Measurements from ENCODE around the gene LINGO1.
A peak's percentile ranks its signal among the peaks of the same experiment; 100 is the strongest.

Gene LINGO1

DNA sequence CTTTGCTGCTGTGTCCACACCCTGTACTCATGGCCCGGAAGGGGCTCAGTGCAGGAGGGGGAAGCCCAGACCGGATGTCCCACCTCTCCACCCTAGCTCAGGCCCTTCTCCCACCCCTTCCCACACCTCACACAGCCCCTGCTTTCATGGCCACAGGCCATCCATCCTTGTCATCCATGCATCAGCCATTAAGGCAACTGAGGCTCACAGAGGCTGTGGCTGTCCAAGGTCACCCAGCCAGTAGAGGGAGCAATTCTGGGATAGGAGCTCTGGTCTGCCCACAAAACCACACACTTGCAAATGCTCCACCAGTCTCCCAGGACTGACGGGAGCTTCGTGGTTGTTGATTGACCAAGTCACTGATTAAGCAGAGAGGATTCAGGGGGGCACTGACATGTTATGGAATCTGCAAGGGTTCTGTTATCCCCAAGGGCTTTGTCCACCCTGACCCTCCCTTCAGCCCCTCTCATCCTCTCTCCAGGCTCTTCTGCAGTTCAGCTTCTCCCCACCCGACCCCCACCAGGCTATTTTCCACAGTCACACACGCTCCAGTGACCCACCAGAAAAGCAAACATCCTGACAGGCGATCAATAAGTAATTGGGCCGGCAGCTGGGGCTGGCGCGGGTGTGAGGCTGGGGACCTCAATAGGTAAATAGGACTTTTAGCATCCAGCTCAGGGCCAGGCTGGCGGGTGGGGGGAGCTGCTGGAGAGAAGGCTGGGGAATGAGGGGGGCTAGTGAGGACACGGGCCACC, 15.1 kb downstream of the LINGO1 start:
- DNase-seq (ENCODE audit: low spot score), result peak; percentile 25

DNA sequence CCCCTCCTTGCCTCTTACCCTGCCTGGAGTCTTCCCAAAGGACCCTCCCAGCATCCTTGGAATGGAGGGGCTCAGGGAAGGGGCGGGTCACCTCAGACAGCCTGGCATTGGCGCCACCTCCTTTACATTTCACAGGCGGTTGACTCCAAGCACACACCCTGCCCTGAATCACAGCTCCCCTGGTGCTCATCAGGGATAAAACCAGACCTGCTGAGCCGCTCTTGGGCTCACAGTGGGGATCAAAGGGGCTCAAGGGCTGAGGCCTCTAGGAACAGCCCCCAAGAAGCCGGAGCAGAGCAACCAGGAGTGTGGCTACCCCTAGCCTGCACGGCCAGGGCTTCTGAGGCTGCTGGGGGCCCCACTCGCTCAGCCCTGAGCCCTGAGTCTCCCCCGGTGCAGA, 16.6 kb downstream of the LINGO1 start:
- no peak for DNase-seq (ENCODE audit: low spot score)

DNA sequence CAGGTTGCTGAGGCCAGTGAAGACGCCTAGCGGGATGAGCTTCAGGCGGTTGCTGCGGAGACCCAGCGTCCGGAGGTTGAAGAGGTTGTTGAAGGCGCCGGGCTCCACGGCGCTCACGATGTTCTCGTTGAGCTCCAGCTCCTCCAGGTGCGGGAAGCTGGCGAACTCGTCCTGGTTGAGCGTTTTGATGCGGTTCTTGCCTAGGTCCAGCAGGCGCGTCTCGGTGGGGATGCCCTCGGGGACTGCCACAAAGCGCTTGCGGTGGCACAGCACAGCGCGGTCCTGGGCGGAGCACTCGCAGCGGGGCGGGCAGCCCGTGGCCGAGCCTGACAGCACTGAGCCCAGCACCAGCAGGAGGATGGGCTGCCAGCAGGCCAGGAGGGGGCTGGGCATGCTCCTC, 17.2 kb downstream of the LINGO1 start:
- DNase-seq (ENCODE audit: low spot score), result no peak

DNA sequence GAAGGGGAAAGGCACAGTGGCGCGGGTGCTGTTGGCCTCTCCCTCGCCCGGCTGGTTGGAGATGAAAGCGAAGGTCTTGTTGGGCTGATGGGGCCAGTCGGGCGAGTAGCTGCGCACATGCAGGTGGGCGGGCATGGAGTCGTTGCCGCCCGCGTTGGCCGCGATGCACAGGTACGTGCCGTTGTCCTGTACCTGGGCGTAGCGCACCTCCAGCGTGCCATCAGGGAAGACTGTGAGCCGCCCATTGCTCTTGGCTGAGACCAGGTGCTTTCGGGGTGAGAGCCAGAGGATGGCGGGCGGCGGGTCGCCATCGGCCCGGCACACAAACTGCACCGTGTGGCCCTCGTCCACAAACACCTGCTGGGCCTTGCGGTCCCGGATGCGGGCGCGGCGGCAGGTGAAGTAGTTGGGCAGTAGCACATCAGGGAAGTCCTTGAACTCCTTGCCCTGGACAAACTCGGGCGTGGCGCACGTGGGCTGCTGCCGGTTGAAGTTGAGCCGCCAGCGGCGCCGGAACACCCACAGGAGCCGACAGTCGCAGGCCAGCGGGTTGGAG, 18.4 kb downstream of the LINGO1 start:
- DNase-seq (ENCODE audit: low spot score), result no peak

DNA sequence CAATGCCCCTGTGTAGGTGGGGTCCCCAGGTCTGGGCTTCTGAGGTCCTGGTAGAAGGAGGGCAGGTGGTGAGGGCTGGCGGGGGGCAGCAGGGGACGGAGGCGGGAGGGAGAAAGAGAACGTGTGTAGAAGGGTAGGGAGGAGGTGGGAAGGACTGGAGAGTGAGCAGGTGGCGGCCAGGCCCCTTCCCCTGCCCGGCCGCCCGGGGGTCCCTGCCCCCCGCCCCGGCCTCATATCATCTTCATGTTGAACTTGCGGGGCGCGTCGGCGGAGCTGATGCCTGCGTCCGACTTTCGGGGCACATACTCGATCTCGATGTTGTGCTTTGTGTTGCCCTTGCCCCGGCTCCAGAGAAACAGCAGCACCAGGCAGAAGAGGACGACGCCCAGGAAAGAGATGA, 18.9 kb downstream of the LINGO1 start:
- no peak for DNase-seq (ENCODE audit: low spot score)

DNA sequence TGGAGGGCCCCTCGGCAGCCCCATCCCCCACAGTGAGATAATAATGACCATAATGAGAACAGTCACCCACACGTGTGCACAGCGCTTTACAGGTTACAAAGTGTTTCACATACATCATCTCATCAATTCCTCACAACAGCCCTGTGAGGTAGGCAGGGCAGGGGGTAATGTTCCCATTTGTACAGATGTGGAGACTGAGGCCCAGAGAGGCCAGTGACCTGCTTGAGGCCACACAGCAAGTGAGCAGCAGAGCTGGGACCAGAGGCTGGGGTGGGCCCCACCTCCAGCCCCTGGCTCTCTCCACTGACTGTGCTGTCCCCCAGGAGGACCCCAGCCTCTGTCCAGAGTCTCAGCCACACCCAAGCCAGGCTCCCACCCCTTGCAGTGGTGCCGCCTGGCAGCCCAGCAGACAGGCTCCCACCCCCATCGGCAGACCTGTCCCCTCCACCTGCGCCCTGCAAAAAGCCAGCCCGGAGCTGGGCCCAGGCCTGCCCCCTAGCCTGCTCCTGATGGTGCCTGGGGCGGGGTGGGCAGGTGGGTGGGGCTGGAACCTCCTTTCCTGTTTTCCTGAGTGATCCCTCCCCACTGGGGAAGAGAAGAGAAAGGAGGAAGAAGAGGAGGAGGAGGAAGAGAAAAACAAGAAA, 19.6 kb downstream of the LINGO1 start:
- DNase-seq (ENCODE audit: low spot score), result no peak

DNA sequence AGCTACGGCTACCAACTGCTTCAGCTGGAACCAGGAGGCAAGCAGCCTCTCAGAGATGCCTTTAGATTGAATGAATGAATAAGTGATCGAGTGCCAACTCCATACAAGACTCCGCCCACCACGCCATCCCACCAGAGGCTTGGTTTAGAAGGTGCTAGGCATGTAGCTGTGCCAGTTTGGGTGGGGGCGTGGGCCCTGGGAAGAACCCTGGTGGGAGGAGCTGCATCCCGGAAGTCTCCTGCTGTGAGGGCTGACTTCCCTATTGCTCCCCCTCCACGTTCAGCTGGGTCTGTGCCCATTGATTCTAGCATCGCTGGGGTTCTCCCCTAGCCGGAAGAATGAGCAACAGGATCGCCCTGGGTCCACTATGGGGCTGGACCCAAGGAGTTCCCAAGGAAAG, 20.9 kb downstream of the LINGO1 start:
- no peak for DNase-seq (ENCODE audit: low spot score)

DNA sequence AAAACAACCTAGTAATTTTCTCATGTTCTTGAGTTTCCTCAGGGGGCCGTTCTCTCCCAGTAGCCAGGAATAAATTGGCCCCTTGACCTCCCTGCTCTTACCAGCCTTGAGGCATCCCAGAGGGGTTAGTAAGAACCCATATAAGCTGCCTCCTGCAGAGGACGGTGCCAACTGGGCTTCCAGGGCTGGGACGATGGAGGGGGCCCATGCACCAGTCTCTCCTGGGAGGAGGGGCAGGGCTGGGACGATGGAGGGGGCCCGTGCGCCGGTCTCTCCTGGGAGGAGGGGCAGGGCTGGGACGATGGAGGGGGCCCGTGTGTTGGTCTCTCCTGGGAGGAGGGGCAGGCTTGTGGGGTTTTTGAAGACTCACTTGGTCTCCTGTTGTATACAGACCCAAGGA, 22.0 kb downstream of the LINGO1 start:
- no peak for DNase-seq (ENCODE audit: low spot score)

DNA sequence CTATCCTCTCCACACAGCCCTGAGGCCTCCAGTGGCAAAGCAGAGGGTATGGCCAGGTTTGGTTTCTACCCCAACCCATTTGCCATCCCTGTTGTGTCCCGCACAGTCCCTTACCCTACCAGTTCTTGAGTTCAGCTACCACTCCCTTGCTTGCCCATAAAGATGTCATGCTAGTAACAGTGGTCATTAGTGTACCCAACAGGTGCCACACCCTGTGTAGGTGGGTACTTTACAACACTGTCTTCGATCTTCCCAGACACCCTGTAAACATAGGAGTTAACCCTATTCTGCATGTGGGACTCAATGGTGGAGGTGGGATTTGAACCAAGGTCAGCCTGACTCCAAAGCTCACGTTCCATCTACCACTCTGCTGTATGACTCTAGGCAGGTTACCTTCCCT, 23.2 kb downstream of the LINGO1 start:
- no peak for DNase-seq (ENCODE audit: low spot score)

DNA sequence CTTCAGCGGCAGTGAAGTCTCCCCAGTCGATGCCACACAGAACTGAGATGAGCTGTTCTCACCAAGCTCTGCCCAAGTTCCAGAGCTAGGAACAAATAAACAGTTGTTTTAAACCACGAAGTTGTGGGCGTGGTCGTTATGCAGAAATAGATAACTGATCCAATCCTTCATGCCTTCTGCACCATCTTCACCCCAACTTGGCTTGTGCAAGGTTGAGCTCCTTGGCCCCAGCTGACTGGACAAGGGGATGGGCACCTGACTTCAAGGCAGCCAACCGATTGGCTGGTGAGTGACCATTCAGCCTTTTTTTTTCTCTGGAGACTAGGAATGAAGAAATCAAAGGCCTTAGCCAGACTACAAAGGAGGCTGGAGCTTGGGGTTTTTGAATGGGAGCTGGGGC, 23.9 kb downstream of the LINGO1 start:
- DNase-seq (ENCODE audit: low spot score), result no peak

DNA sequence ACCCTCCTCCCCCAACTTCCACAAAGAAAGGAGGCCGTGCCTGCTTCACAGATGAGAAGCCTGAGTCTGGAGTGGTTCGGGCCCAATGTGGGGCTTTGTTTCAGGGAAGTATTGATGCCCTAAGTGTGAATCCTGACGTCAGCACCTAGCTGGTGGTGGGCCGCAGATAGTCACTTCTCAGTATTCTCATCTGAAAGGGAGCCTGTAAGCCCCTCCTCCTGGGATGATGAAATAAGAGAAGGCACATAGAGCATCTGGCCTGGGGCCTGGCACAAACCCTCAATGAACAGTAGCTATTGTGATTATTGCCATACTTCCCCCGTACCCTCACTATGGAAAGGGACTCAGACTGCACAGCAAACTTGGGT, 24.8 kb downstream of the LINGO1 start:
- DNase-seq (ENCODE audit: low spot score), result no peak

DNA sequence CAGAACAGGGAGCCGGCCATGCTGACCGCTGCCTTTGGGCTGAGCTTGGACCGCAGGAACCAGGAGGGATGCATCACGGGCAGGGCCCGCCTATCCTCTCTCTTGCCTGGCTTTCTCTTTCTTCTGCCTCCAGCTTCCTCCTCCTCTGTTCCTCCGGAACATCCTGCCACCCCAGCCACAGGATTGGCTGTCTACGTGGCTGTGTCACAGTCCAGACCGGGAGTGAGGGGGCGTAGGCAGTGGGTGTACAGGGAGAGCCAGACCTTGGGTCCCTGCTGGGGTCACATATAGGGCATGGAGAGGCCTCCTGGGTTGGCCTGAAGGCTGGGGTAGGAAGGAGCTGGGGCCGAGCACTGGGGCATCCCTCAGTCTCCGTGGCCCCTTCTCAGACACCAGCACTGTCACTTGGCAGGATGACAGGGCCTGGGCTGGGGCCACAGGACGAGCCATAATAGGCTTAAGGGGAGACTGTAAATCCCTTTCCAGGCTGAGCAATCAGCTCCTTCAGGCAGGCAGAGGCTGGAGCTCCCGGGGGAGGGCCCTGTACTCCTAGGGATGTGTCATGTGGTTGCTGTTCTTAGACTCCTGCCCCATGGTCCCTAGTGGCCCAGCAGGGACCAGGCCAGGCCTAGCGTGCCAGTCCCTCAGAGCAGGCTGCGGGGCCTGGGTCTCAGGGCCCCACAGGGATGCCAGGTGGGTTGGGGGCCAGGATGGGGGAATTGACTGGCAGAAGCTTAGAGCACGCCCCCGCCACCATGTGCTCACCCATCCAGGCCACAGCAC, 25.4 kb downstream of the LINGO1 start:
- DNase-seq (ENCODE audit: low spot score), result peak; percentile 14

DNA sequence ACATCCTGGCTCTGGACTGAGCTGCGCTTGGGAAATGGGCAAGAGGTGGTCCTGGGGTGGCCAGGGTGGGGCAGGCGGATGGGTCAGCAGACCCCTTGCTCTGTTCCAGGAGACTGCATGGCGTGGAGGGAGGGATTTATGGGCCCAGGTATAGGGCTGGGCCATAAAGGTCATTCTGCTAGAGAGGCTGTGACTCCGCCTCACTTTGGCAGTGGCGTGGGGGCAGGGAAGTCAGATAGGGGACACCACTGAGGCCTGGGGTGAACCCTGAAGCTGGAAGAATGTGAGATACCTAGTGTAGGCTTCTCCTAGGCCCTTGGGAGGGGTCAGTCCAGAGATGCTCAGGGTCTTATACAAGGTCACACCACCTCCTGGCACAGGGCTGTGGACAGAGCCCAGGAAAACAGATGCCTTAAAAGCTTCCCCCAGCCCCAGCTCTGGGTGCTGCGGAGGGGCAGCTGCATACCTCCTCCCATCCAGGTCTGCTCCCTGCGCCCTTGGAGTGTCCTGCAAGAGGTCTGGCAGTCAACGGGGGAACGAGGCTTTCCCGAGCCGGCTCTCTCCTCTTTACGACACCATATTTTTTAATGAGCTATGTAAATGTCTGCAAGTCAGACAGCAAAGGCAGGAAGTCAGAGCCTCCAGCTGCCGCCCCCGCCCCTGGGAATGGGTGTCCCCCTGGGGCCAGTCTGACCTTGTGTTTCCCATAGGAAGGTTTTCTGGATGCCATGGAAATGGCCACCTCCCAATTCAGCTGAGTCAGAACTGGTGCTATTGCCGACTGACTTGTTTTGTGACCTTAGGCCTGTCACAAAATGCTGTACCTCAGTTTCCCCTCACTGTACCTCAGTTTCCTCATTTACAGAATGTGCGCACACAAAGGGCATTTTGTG, 26.3 kb downstream of the LINGO1 start:
- no peak for DNase-seq (ENCODE audit: low spot score)

DNA sequence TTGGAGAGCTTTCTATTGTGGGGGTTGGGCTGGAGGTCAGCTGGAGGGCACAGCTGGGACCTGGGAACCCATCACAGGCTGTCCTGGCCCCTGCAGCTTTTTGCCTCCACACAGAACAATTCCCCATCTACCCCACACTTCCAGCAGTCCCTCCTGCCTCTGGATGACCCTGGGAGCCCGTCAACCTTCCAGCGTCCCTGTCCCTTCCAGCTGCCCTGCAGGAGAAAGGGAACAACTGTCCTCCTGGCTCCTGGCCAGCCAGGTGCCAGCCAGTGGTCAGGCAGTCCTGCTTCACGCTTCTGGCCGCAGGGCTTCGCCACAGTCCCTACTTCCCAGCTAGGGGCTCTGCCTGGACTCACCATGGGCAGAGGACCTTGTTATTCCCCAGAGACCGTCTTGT, 27.2 kb downstream of the LINGO1 start:
- no peak for DNase-seq (ENCODE audit: low spot score)

DNA sequence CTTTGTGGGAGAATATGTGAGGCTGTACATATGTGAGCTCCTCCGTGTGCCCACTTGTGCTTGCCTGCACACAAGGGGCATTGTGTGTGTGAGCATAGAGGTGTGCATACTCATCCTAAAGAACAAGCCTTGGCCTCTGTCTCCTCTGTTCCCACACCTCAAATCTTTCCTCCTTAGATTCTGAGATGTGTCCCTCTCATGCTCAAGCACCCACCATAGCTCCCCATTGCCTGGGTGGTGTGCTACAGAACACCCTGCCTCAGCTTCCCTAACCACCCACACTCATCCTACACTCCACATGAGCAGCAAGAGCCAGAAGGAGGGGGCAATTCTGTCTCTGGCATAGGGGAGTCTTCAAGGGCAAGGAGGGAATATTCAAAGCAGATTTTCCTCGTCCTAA, 27.7 kb downstream of the LINGO1 start:
- no peak for DNase-seq (ENCODE audit: low spot score)

DNA sequence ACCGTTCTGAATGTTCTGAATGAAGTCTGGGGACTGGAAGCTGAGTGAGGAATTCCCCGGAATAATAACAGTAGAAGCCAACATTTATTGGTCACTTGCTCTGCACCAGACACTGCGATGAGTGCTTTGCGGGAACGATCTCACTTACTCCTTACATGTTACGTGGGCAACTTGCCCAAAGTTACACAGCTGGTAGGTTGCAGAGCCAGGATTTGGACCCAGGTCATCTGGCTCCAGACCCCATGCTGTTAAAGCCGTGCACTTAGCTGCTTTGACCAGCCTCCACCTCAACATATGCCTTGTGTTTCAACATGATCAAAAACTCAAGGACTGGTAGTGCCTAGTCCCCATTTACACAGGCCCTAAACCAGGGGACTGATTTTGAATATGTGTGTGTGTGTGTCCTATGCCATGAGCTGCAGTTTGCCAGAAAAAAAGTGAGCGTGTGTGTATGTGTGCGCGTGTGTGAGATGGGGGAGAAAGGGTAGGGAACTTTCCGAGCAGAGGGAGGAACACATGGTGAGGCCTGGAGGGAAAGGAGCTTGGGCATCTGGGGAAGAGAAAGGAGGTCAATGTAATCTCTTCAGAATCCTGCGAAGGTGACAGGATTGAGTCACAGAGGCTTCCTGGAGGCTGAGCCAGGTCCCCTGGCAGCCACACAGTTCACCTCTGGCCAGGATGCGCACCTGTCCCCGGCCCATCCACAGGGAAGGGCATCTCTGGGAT, 28.9 kb downstream of the LINGO1 start:
- no peak for DNase-seq (ENCODE audit: low spot score)

DNA sequence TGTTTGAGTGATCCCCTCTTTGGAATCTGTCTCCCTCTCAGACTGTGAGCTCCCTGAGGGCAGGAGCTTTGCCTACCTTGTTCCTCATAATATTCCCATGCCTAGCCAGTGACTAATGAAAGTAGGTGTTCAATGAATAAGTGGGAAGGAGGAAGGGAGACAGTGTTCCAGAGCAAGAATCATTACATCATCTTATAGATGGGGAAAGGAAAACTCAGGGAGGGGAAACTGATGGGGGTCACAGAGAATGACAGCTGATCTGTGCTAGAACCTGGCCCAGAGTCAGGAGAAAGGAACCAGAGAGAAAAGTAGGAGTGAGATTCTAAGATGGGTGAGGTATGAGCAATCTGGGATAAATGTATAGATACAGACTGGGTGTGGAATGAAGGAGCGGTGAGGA, 29.9 kb downstream of the LINGO1 start:
- no peak for DNase-seq (ENCODE audit: low spot score)

DNA sequence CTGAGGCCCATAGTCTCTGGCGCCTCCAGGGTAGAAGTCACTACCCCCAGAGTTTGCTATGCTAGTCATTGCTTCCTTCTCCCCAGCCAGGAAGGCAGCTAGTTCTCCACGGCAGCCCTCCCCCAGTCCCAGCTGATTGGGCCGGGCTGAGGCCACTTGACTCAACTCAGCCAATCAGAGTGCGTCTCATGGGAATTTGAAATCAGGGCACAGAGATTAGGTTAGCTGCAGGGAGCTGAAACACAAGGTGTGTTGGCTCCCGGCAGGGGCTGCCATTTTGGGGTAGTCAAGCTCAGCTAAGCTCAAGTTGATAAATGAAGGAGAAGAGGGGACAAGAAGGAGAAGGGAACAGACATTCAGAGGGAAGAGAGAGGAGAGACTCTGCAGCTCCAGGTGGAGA, 32.8 kb downstream of the LINGO1 start:
- DNase-seq (ENCODE audit: low spot score), result no peak

DNA sequence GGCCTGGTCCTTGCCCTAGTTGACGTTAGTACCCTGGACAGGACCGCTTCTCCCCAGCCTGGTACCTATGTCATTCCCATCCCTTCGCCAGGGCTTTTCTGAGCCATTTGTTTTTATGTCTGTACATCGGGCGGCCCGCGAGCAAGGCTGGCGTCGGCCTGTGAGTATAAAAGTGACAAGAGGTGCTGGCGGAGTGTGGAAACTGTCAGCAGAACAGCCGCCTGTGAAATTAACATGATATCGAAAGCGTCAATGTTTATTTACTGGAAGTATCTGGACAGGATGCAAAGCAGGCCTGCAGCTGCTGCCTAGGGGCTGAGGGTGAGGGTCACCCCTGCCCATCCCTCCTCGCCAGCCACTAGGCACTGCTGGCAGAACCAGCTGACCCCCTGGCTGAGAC, 33.4 kb downstream of the LINGO1 start:
- DNase-seq (ENCODE audit: low spot score), result no peak

DNA sequence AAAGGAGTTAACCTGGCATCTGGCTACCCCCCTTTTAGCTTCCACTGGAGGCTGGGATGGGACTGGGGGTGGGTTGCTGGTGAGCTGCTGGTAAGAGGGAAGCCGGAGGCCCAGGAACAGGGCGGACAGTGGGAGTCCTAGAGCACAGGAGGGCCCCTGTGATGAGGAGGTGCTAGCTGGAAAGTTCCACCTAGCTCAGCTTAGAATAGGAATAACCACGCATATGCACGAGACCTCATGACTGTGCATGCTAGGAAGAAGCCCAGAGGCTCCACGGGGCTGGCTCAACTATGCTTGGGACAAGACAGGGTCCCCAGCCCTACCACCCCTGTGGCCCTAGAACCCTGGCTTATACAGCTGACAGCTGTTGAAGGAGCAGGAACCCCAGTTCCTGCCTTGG, 34.1 kb downstream of the LINGO1 start:
- no peak for DNase-seq (ENCODE audit: low spot score)

DNA sequence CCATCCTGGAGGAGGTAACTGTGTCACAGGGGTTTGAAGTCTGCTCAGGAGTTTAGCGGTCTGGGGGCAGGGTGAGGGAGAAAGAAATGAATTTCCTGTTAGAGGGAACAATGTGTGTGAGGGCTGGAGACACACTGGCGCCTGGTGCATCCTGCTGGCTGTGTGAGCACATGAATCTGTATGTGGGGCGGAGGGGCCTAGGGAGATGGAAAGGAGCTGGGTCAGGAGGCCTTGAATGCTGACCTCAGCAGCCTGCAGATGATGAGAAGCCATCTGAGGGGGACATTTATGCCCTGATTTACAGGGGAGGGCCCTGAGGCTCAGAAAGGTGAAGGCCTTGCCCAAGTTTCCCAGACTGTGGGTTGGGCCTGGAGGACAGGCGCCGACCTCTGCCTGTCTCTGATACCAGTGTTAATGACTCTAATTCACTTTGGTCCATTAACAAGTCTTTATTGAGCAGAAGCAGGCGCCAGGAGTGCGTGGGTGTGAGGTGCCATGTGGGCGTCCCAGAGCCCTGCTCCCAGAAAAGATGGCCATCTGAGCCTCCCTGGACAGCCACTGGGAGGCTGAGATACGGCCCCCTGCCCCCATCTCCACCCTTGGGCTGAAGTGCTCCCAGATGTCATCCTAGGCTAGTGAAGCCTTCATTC, 34.8 kb downstream of the LINGO1 start:
- no peak for DNase-seq (ENCODE audit: low spot score)

All from RKO (cell line).